Measurements from ENCODE around the gene VAPA.
A peak's percentile ranks its signal among the peaks of the same experiment; 100 is the strongest.

VAPA gene, protein sequence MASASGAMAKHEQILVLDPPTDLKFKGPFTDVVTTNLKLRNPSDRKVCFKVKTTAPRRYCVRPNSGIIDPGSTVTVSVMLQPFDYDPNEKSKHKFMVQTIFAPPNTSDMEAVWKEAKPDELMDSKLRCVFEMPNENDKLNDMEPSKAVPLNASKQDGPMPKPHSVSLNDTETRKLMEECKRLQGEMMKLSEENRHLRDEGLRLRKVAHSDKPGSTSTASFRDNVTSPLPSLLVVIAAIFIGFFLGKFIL

DNA sequence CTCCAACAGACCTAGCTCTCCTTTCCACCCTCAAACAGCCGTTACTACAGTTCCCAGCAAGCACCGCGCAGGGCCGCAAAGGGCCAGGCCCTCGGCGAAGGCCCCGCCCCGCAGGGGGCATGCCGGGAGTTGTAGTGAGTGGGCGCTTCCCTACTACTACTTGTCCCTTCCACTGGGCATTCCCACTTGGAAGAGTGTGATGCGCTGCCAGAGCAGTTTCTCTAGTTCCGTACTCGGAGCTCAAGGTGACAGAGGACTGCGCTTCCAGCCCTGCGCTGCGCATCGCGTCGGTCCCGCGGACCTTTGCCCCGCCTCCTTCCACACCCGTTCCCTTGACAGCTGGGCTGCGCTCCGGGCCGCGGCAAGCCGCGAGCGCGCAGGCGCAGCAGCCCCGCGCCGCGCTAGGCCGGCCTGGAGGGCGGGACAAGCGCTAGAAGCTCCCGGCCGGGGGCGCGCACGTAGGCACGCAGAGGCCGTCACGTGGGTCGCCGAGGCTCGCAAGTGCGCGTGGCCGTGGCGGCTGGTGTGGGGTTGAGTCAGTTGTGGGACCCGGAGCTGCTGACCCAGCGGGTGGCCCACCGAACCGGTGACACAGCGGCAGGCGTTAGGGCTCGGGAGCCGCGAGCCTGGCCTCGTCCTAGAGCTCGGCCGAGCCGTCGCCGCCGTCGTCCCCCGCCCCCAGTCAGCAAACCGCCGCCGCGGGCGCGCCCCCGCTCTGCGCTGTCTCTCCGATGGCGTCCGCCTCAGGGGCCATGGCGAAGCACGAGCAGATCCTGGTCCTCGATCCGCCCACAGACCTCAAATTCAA, at the start of gene VAPA:
Gene VAPA, plus strand, starts transcription at position 491 of the 808 bp plus-strand sequence. Its CDS starts 241 bp downstream, at position 732.
- peak; percentile 92 for DNase-seq

GRCh38 chr18:9865764-9866490, 47.9 kb upstream of the VAPA start:
- no peak for DNase-seq

DNA sequence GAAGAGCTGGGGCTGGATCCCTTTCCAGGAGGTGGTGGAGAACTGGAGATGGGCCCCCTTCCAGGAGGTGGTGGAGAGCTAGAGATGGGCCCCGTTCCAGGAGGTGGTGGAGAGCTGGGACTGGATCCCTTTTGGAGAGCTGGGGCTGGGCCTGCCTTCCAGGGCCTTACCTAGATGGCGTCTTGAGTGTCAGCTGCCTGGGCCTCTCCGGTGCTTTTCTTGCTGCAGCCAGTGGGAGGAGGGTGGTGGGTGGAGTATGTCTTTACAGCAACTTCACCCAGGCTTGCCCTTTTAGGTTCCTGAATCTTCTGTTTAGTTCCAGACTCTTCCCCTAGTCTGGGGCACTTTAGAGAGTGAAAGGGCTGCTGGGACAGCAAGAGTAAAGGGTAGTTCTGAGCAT, 47.2 kb upstream of the VAPA start:
- no peak for DNase-seq

DNA sequence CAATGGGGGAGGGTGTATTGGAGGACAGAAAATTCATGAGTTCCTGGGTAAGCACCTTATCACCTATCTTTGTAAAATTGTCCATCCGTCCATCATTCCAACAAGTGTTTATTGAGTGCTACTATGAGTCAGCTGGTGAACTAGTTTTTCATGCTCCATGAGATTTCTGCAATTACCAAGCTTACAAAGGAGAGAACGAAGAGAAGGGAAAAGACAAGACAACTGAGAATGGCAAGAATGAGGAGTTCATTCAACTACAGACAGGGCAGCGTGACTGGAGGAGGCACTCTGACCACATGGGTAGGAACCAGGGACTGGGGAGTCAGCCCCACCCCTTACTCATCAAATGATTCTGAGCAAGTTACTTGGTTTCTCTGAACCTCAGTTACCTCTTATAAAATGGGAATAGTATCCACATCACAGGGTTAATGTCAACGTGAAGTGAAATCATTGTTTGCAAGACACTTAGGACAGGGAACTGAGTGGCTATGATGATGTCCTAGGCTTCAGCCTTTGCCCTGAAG, 46.7 kb upstream of the VAPA start:
- DNase-seq = no peak

- no peak for DNase-seq
Observed at GRCh38 chr18:9868857-9869714, 44.7 kb upstream of the VAPA start.

DNA sequence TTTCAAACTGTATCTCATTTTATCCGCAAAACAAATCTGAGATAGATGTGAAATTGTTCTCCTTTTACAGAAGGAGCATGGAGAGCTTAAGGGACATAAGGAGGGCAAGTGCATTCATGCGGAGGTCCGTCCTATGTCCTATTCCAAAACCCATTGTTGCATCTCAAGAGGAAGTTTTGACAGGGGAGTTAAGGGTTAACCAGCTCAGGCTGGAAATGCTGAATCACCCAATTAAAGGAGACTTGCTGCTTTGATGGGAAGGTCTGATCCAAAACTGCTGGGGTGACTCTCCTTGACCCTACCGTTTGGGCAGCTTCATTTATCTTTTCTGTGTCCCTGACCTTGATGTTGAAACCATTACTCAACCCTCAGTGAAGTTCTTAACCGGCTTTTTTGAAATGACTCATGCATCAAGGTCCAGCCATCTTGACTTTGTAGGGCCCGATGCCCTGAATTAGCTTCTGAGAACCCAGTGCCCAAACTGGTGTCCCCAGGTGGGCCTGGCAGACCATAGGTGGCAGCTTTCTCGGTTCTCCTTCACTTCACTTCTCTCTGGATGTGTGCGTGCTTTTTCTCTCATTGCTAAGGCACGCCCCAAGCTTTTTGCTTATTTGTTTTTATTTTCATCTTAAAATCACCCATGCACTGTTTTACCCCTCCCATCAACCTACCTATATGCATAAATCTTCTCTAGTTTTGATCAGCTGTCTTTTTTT, 43.9 kb upstream of the VAPA start:
- no peak for DNase-seq

GRCh38 chr18:9870431-9871008, 43.3 kb upstream of the VAPA start:
- DNase-seq = no peak

- DNase-seq = no peak
Observed at GRCh38 chr18:9871244-9871746, 42.5 kb upstream of the VAPA start.

GRCh38 chr18:9872823-9873222, 41.0 kb upstream of the VAPA start:
- no peak for DNase-seq

DNA sequence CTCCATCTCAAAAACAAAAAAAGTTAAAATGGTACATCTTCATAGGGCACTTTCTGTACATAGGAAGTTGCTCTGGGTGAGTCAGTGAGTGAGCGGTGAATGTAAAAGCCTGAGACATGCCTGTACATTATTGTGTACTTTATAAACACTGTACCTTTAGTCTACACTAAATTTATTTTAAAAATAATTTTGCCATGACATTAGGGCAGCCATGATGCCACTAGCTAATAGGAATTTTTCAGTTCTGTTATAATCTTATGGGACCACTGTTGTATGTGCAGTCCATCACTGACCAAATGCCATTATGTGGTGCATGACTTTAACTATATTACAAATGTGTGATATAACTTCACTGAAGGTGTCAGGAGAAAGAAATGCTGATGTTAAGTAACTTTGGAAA, 39.1 kb upstream of the VAPA start:
- no peak for DNase-seq

DNA sequence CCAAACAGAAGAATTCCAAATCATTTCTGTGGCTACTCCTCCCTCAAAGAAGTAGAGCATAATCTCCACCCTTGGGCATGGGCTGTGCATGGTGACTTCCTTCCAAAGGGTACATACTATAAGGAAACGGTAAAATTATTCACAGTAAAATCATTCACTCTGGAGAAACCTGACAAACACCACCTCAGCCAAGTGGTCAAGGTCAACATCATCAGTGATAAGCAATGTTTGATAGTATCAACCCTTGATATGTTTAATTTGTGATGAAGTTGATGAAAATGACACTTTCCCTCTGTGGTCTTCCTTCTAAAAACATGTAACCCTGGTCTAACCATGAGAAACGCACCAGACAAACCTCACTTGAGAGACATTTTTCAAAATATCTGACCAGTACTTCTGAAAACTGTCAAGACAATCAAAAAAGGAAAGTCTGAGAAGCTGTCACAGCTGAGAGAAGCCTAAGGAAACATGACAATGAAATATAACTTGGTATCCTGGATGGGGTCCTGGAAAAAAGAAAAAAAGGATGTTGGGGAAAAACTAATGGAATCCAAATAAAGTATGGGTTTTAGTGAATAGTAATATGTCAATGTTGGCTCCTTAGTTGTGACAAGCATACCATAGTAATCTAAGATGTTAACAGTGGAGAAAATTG, 37.5 kb upstream of the VAPA start:
- no peak for DNase-seq

DNA sequence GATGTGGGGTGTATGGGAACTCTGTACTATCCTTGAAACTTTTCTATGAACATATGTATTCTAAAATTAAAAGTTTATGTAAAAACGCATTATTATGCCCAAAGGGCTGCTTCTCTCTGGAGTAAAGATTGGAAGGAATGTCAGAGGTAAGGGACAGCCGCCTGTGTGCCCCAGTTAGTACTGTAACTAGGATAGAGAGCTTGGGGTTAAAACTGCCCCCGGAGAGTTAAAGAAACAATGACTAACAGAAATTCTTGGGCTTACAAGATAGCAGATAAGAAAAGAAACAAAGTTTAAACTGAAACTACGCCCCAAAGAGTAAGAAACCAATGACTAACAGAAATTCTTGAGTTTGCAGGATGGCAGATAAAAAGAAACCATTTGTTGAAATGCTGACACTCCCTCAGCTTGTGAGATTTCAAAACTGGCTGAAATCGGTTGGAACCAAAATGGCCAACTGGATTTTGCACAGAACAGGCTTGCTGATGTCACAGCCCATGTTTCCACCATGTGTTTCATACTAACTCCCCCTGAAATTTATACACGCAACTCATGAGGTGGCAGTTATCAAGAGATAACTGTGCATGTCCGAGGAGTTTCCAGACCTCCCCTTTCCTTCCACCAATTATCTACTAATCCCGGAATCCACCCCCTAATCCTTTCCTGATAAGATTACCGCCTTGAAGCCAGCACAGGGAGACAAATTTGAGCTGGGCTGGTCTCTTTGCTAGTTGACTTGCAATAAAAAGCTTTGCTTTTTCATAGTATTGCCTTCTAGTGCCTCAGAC, 36.8 kb upstream of the VAPA start:
- no peak for DNase-seq

DNA sequence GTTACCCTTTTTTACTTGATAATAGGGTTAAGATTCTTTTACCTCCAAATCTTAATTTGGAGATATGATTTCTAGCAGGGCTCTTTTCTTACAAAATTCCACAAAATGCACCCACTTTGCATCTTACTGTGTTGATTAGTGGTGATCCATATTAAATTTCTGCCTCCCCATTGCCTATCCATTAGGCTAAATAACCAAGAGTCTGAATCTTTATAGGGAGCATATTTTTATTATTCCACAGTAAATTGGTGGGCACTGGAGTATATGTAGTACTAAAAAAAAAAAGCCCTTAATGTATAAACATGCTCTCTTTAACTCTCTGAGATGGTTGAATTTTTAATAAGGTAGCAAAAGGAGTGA, 36.2 kb upstream of the VAPA start:
- no peak for DNase-seq

DNA sequence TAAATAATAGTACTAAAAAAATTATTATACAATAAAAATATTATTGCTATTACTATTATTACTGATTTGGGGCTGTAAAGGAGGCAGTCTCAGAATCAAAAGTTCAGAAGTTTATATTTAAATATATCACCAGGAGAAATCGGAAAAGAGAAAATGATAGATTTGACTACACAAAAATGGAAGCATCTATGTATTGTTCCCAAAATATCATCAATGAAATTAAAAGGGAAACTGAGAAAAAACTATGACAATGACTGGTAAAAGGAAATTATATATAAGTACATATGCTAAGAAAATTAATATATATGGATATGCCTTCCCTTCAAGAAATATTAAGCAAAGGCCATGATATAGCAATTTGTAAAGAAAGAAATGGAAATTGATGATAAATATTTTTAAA, 35.7 kb upstream of the VAPA start:
- no peak for DNase-seq

DNA sequence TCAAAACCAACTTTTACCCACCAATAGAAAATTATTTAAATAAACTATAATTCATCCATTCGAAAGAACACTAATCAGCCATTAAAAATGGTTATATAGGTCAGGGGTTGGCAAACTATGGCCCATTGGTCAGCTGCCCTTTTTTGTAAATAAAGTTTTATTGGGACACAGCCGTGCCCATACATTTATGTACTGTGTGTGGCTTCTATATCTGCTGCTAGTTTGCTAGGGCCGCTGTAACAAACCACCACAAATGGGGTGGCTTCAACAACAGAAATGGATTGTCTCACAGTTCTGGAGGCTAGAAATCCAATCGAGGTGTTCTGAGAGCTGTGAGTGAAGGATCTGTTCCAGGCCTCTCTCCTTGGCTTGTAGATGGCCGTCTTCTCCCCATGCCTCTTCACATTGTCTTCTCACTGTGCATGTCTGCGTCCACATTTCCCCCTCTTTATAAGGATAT, 35.0 kb upstream of the VAPA start:
- DNase-seq = no peak

DNA sequence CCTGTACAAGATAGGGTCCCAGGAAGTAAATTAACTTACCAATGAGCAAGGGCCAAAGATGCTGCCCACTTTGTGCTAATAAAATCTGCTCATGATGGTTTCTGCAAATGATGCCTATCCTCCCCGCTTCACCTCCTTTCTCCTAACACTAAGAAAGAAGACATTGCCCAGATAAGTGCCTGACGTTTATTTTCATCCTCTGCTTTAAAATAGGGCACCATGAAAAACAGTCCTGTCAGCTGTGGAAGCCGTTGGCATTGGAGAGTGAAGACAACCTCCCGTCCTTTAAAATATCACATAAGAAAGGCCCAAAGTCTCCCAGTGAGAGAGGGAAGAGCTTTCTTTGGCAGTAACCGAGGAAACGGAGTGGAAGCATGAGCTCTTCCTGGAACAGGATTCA, 29.7 kb upstream of the VAPA start:
- no peak for DNase-seq

DNA sequence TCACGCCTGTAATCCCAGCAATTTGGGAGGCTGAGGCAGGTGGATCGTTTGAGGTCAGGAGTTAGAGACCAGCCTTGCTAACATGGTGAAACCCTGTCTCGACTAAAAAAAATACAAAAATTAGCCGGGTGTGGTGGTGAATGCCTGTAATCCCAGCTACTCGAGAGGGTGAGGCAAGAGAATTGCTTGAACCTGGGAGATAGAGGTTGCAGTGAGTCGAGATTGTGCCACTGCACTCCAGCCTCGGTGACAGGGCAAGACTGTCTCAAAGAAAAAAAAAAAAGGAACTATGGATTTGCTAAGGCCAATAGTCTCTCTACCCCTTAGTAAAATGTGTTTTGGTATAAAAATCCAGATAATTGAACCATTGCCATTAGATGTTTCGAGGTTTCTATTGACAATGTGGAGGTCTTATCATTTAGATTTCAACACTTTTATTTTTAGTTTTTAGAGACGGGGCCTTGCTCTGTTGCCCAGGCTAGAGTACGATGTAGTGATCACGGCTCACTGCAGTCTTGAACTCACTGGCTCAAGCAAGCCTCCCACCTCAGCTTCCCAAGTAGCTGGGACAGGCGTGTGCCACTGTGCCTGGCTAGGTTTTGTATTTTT, 29.2 kb upstream of the VAPA start:
- no peak for DNase-seq

GRCh38 chr18:9885170-9886004, 28.4 kb upstream of the VAPA start, which contains the start of gene TXNDC2:
Gene TXNDC2 (plus strand): TSS chr18:9885973. CDS start chr18:9886681, 708 bp downstream.
- no peak for DNase-seq

DNA sequence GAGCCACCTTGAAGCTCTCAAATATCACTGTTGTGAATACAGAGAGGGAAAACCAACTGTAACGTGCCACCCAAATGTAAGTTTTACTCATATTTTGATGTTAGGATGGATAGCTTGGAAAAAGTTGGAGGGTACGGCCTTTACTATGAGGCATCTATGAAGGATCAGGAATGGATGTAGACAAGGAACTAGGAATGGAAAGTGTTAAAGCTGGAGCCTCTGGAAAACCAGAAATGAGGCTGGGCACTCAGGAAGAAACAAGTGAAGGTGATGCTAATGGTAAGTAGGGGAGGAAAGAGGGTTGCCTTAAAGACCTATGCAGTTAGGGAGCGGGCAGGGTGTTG, 27.8 kb upstream of the VAPA start:
- no peak for DNase-seq
